CD14-positive monocyte (primary cell): ENCODE measurements around the gene MISP. TPM values are rescaled to one million over a fixed set of nuclear protein-coding genes. Genes with fewer than 3 reads are reported as not detected.

ENCODE experiments used
- DNase-seq, 3 donors: peaks; one replicate each; pipeline ENCODE4 v3.0.0-alpha.2; 2011 to 2022
- H2AFZ ChIP-seq: 2 replicates; pipeline ENCODE4 v1.6.0; 2012; ENCODE audit warnings: mild to moderate bottlenecking, low read depth, low read length, inconsistent platforms; ENCODE audit not compliant: insufficient read depth, poor library complexity, severe bottlenecking
- H3K27ac ChIP-seq, 2 donors: 1 replicate in 1 of 2; 2 replicates in 1 of 2; pipeline ENCODE4 v1.5.1; 2012 to 2013; ENCODE audit warnings: low read length in 2 of 2, control low read depth in 1 of 2, inconsistent platforms in 1 of 2, low read depth in 1 of 2, mild to moderate bottlenecking in 1 of 2
- H3K27me3 ChIP-seq, 2 donors: one replicate each; pipeline versions ENCODE4 v1.6.0 to v1.6.1; 2011 to 2013; ENCODE audit warnings: low read length in 2 of 2; ENCODE audit not compliant: control insufficient read depth in 2 of 2, insufficient read depth in 2 of 2
- H3K36me3 ChIP-seq, 2 donors: replicated peaks in 1 of 2; 1 replicate in 1 of 2; 2 replicates in 1 of 2; pipeline versions ENCODE4 v1.5.1 to v1.6.1; 2012 to 2013; ENCODE audit warnings: low read length in 2 of 2, control low read depth in 1 of 2, inconsistent platforms in 1 of 2, mild to moderate bottlenecking in 1 of 2; ENCODE audit not compliant: insufficient read depth in 2 of 2, control insufficient read depth in 1 of 2
- H3K4me1 ChIP-seq, 2 donors: 1 replicate in 1 of 2; 2 replicates in 1 of 2; pipeline versions ENCODE4 v1.5.1 to v1.6.1; 2012 to 2013; ENCODE audit warnings: low read length in 2 of 2, control low read depth in 1 of 2, inconsistent platforms in 1 of 2, mild to moderate bottlenecking in 1 of 2, moderate library complexity in 1 of 2; ENCODE audit not compliant: insufficient read depth in 2 of 2, control insufficient read depth in 1 of 2
- H3K4me2 ChIP-seq: replicated peaks from 2 replicates; pipeline ENCODE3; 2012; ENCODE audit warnings: low read length, moderate library complexity, mild to moderate bottlenecking; ENCODE audit not compliant: poor library complexity, severe bottlenecking; ENCODE audit errors: extremely low read depth
- H3K4me3 ChIP-seq, 3 experiments: fragments of 200-600 bp in 1 of 3; sonication (generic) in 1 of 3; replicated peaks in 1 of 3; 1 replicate in 2 of 3; 2 replicates in 1 of 3; pipeline ENCODE4 v1.5.1; 2011 to 2013; ENCODE audit warnings: low read length in 3 of 3, mild to moderate bottlenecking in 3 of 3, control low read depth in 2 of 3, low read depth in 2 of 3, inconsistent platforms in 1 of 3, moderate library complexity in 1 of 3
- H3K79me2 ChIP-seq: 2 replicates; pipeline ENCODE4 v1.6.0; 2012; ENCODE audit warnings: mild to moderate bottlenecking, control low read depth, inconsistent platforms, low read length, moderate library complexity; ENCODE audit not compliant: insufficient read depth
- H3K9ac ChIP-seq: 2 replicates; pipeline ENCODE4 v1.6.0; 2017; ENCODE audit warnings: low read length, mild to moderate bottlenecking; ENCODE audit not compliant: insufficient read depth, poor library complexity, severe bottlenecking
- H3K9me3 ChIP-seq, 2 donors: replicated peaks in 1 of 2; 1 replicate in 1 of 2; 2 replicates in 1 of 2; pipeline versions ENCODE4 v1.5.1 to v1.6.1; 2012 to 2013; ENCODE audit warnings: low read length in 2 of 2, control low read depth in 1 of 2; ENCODE audit not compliant: control insufficient read depth in 1 of 2, insufficient read depth in 1 of 2
- H4K20me1 ChIP-seq: 2 replicates; pipeline ENCODE4 v1.6.0; 2012; ENCODE audit warnings: mild to moderate bottlenecking, low read length, control low read depth, moderate library complexity; ENCODE audit not compliant: insufficient read depth
- H3K27ac Mint-ChIP-seq, 7 donors: one replicate each; pipeline ENCODE4 v1.8.0; 2020; ENCODE audit warnings: mild to moderate bottlenecking in 7 of 7, mixed read lengths in 7 of 7, moderate library complexity in 6 of 7, inconsistent platforms in 2 of 7
- H3K27me3 Mint-ChIP-seq, 3 donors: one replicate each; pipeline ENCODE4 v1.8.0; 2021 to 2022; ENCODE audit warnings: low read depth in 3 of 3, mild to moderate bottlenecking in 3 of 3, mixed read lengths in 3 of 3, moderate library complexity in 3 of 3, inconsistent platforms in 1 of 3
- H3K36me3 Mint-ChIP-seq, 2 donors: one replicate each; pipeline ENCODE4 v1.8.0; 2020; ENCODE audit warnings: mixed read lengths in 2 of 2, inconsistent platforms in 1 of 2, mild to moderate bottlenecking in 1 of 2
- H3K4me1 Mint-ChIP-seq: one replicate; pipeline ENCODE4 v1.8.0; 2020; ENCODE audit warnings: mild to moderate bottlenecking, mixed read lengths
- H3K4me3 Mint-ChIP-seq, 2 donors: one replicate each; pipeline ENCODE4 v1.8.0; 2020; ENCODE audit warnings: mild to moderate bottlenecking in 2 of 2, mixed read lengths in 2 of 2, moderate library complexity in 1 of 2
- H3K9me3 Mint-ChIP-seq, 7 donors: one replicate each; pipeline ENCODE4 v1.8.0; 2020 to 2022; ENCODE audit warnings: mixed read lengths in 7 of 7, mild to moderate bottlenecking in 6 of 7, moderate library complexity in 6 of 7, inconsistent platforms in 2 of 7
- CTCF ChIP-seq: fragments of 200-600 bp; IDR thresholded peaks from one replicate; pipeline ENCODE4 v1.8.0; 2022; ENCODE audit warnings: antibody characterized with exemption, mild to moderate bottlenecking
- WGBS: methylation state at CpG from one replicate; pipeline ENCODE4 v1.1.5; 2013; ENCODE audit warnings: missing lambda C conversion rate; ENCODE audit not compliant: insufficient coverage; 5-methylcytosine and 5-hydroxymethylcytosine counted together
- intact Hi-C, 2 donors: fragments of 100-400 bp; cut with micrococcal nuclease; formaldehyde crosslinking; loops; one replicate each; pipeline versions ENCODE4 v1.15.0 to v1.15.1; 2023
- polyA plus RNA-seq, 3 donors: library from polyadenylated mRNA; depleted of rRNA in 1 of 3; unstranded in 2 of 3; stranded (reverse) in 1 of 3; fragments of 300-500 nt in 2 of 3; fragments of >200 nt in 1 of 3; fragmentation: Illumina TruSeq in 2 of 3; gene quantifications; 1 replicate in 2 of 3; 2 replicates in 1 of 3; pipeline ENCODE4 v1.2.3, GENCODE V29; 2012 to 2021

MISP gene
- polyA plus RNA-seq, 3 donors, result not detected

DNA sequence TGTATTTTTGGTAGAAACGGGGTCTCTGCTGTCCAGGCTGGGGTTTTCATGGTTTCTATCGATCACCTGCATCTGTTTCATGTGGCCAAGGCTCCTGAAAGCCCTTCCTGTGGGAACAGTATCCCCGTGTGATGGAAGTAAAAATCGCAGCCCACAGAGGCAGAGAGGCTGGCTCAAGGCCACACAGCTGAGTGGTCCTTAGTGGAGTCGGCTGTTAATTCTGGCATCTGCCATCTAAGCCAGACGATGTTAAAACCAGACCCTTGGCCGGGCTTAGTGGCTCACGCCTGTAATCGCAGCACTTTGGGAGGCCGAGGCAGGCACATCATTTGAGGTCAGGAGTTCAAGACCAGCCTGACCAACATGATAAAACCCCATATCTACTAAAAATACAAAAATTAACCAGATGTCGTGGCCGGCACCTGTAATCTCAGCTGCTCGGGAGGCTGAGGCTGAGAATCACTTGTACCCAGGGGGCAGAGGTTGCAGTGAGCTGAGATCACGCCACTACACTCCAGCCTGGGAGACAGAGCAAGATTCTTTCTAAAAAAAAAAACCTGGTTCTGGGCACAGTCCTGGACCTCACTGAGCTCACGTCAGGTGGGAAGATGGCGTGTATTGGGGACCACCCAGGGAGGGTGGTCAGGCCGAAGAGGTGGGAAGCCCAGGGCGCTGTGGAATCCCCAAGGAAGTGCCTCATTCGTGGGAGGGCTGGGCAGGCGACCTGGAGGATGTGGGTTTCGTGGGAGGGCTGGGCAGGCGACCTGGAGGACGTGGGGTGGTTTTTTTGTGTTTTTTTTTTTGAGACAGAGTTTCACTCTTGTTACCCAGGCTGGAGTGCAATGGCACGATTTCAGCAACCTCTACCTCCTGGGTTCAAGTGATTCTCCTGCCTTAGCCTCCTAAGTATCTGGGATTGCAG lies 18.5 kb upstream of the MISP start:
- DNase-seq, result no peak
- Mint-ChIP-seq H3K27ac (peak overlapping the region in 1 of 7 donors; percentile 53), H3K27me3 (peaks cover 1 to 12% (median 4%) of the 10 kb centered on the region in 3 donors), H3K9me3 (no peaks in the 10 kb centered on the region), H3K36me3 (no peaks in the 10 kb centered on the region), H3K4me1 (peaks cover 6% of the 10 kb centered on the region), H3K4me3 (no peak overlapping the region)
- Histone ChIP-seq H3K4me1 (no peaks in the 10 kb centered on the region), H3K4me3 (no peak overlapping the region), H3K9me3 (no peaks in the 10 kb centered on the region), H2AFZ (no peak overlapping the region), H3K4me2 (no peak overlapping the region), H3K36me3 (no peaks in the 10 kb centered on the region), H3K27me3 (no peaks in the 10 kb centered on the region), H3K9ac (no peak overlapping the region), H4K20me1 (no peaks in the 10 kb centered on the region), H3K27ac (no peak overlapping the region), H3K79me2 (no peaks in the 10 kb centered on the region)
- TF ChIP-seq CTCF, result no peak
- intact Hi-C loops, result loop anchor here in 1 of 2 donors (5.0 kb wide), 1 partner anchor 150 kb away; no protein-coding TSS in a partner anchor
- WGBS, result 78% methylated on average over 20 of the region's 24 CpGs

DNA sequence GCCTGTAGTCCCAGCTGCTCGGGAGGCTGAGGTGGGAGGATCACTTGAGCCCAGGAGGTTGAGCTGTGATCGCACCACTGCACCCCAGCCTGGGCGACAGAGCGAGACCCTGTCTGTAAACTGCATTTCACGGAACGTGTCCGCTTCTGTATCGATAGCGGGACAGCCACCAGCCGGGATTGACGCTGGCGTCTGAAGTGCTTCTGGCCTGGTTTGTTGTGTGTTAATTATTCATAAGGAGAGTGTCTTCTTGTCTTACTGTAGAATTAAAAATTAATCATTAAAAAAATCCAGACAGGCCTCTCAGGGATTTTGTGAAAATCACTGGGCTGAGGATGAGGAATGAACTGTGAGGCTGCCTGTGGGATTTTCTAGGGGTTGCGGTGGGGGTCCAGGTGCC lies 16.2 kb upstream of the MISP start:
- Histone ChIP-seq H3K9ac (no peak overlapping the region), H3K79me2 (no peaks in the 10 kb centered on the region), H2AFZ (no peak overlapping the region), H3K4me2 (no peak overlapping the region), H3K27me3 (no peaks in the 10 kb centered on the region), H3K4me3 (no peak overlapping the region), H3K36me3 (no peaks in the 10 kb centered on the region), H3K27ac (no peak overlapping the region), H3K9me3 (no peaks in the 10 kb centered on the region), H3K4me1 (no peaks in the 10 kb centered on the region), H4K20me1 (no peaks in the 10 kb centered on the region)
- intact Hi-C loops, result loop anchor here (1.0 to 5.0 kb wide), 4 partner anchors 69 to 152 kb away; no protein-coding TSS in a partner anchor
- Mint-ChIP-seq H3K36me3 (no peaks in the 10 kb centered on the region), H3K9me3 (peaks cover 0 to 1% (median 0%) of the 10 kb centered on the region in 7 donors), H3K27ac (no peak overlapping the region), H3K4me1 (peaks cover 4% of the 10 kb centered on the region), H3K4me3 (peak overlapping the region in 1 of 2 donors; percentile 20), H3K27me3 (peaks cover 1 to 6% (median 4%) of the 10 kb centered on the region in 3 donors)
- TF ChIP-seq CTCF, result no peak
- DNase-seq, result no peak
- WGBS, result 100% methylated on average over 5 of the region's 13 CpGs
